Neuronal stem cell (in vitro differentiated cells): ENCODE results near the gene CCDC51.

Experiments used
- DNase-seq: peaks from one replicate; pipeline ENCODE4 v3.0.0-alpha.2; 2013; ENCODE audit warnings: low spot score
- H2AFZ ChIP-seq: one replicate; pipeline ENCODE4 v1.6.1; 2013; ENCODE audit warnings: mild to moderate bottlenecking, low read length, inconsistent platforms
- H2AK5ac ChIP-seq: 2 replicates; pipeline ENCODE4 v1.6.1; 2013; ENCODE audit warnings: low read depth, mild to moderate bottlenecking, inconsistent platforms, low read length, moderate library complexity, mixed read lengths
- H2BK120ac ChIP-seq: 2 replicates; pipeline ENCODE4 v1.6.1; 2013; ENCODE audit warnings: low read depth, mild to moderate bottlenecking, inconsistent platforms, low read length, moderate library complexity, mixed read lengths
- H2BK12ac ChIP-seq: one replicate; pipeline ENCODE4 v1.6.1; 2013; ENCODE audit warnings: low read length, inconsistent platforms
- H2BK15ac ChIP-seq: 2 replicates; pipeline ENCODE4 v1.6.1; 2013; ENCODE audit warnings: mild to moderate bottlenecking, low read length, inconsistent platforms, mixed read lengths
- H2BK5ac ChIP-seq: one replicate; pipeline ENCODE4 v1.6.1; 2013; ENCODE audit warnings: inconsistent platforms, mild to moderate bottlenecking, low read length, moderate library complexity
- H3K14ac ChIP-seq: one replicate; pipeline ENCODE4 v1.6.1; 2013; ENCODE audit warnings: low read length, inconsistent platforms
- H3K18ac ChIP-seq: 2 replicates; pipeline ENCODE4 v1.6.1; 2013; ENCODE audit warnings: low read length, inconsistent platforms
- H3K23ac ChIP-seq: 2 replicates; pipeline ENCODE4 v1.6.1; 2013; ENCODE audit warnings: low read depth, mild to moderate bottlenecking, mixed read lengths, low read length, inconsistent platforms; ENCODE audit not compliant: poor library complexity
- H3K27ac ChIP-seq: replicated peaks from 3 replicates; pipeline ENCODE4 v1.5.1; 2013; ENCODE audit warnings: low read length, inconsistent platforms
- H3K27me3 ChIP-seq, 3 experiments: 2 replicates each; pipeline ENCODE4 v1.6.1; 2013; ENCODE audit warnings: low read length in 3 of 3, mild to moderate bottlenecking in 2 of 3, inconsistent platforms in 1 of 3, low read depth in 1 of 3, mixed read lengths in 1 of 3, moderate library complexity in 1 of 3; ENCODE audit not compliant: control insufficient read depth in 3 of 3, insufficient read depth in 3 of 3
- H3K36me3 ChIP-seq, 2 donors: replicated peaks in 1 of 2; 2 replicates each; pipeline ENCODE4 v1.6.1; 2013; ENCODE audit warnings: low read length in 2 of 2; ENCODE audit not compliant: control insufficient read depth in 2 of 2, insufficient read depth in 2 of 2
- H3K4ac ChIP-seq: 2 replicates; pipeline ENCODE4 v1.6.1; 2013; ENCODE audit warnings: inconsistent platforms, mild to moderate bottlenecking, low read length, moderate library complexity
- H3K4me1 ChIP-seq, 2 donors: 1 replicate in 1 of 2; 2 replicates in 1 of 2; pipeline ENCODE4 v1.6.1; 2013; ENCODE audit warnings: low read length in 2 of 2, low read depth in 1 of 2; ENCODE audit not compliant: control insufficient read depth in 2 of 2, insufficient read depth in 1 of 2
- H3K4me2 ChIP-seq: one replicate; pipeline ENCODE4 v1.6.1; 2013; ENCODE audit warnings: mild to moderate bottlenecking, low read length, inconsistent platforms; ENCODE audit not compliant: insufficient read depth, poor library complexity, severe bottlenecking
- H3K4me3 ChIP-seq, 2 donors: 2 replicates each; pipeline ENCODE4 v1.5.1; 2013; ENCODE audit warnings: low read length in 2 of 2, mild to moderate bottlenecking in 2 of 2, inconsistent platforms in 1 of 2, moderate library complexity in 1 of 2
- H3K79me1 ChIP-seq: one replicate; pipeline ENCODE4 v1.6.1; 2013; ENCODE audit warnings: low read depth, mild to moderate bottlenecking, inconsistent platforms, low read length, moderate library complexity
- H3K9ac ChIP-seq: one replicate; pipeline ENCODE4 v1.6.1; 2013; ENCODE audit warnings: mild to moderate bottlenecking, low read depth, low read length, inconsistent platforms; ENCODE audit not compliant: poor library complexity
- H3K9me3 ChIP-seq, 2 donors: replicated peaks in 1 of 2; 2 replicates each; pipeline versions ENCODE3 to v1.6.1; 2013; ENCODE audit warnings: low read length in 2 of 2, mild to moderate bottlenecking in 2 of 2, inconsistent platforms in 1 of 2, low read depth in 1 of 2, mixed read lengths in 1 of 2, moderate library complexity in 1 of 2; ENCODE audit not compliant: control insufficient read depth in 2 of 2, insufficient read depth in 1 of 2
- H4K8ac ChIP-seq: one replicate; pipeline ENCODE4 v1.6.1; 2013; ENCODE audit warnings: low read depth, mild to moderate bottlenecking, inconsistent platforms, low read length, moderate library complexity
- H4K91ac ChIP-seq: one replicate; pipeline ENCODE4 v1.6.1; 2013; ENCODE audit warnings: low read length, low read depth, mild to moderate bottlenecking, inconsistent platforms; ENCODE audit not compliant: poor library complexity
- WGBS, 2 donors: extraction: QIAGEN DNeasy Blood & Tissue Kit; methylation state at CpG; one replicate each; pipeline ENCODE4 v1.1.7; 2013; ENCODE audit warnings: missing lambda C conversion rate in 2 of 2, mixed read lengths in 1 of 2; ENCODE audit not compliant: insufficient read length in 2 of 2, insufficient replicate concordance in 1 of 2; ENCODE audit errors: extremely low coverage in 2 of 2; 5-methylcytosine and 5-hydroxymethylcytosine counted together

Gene CCDC51

DNA sequence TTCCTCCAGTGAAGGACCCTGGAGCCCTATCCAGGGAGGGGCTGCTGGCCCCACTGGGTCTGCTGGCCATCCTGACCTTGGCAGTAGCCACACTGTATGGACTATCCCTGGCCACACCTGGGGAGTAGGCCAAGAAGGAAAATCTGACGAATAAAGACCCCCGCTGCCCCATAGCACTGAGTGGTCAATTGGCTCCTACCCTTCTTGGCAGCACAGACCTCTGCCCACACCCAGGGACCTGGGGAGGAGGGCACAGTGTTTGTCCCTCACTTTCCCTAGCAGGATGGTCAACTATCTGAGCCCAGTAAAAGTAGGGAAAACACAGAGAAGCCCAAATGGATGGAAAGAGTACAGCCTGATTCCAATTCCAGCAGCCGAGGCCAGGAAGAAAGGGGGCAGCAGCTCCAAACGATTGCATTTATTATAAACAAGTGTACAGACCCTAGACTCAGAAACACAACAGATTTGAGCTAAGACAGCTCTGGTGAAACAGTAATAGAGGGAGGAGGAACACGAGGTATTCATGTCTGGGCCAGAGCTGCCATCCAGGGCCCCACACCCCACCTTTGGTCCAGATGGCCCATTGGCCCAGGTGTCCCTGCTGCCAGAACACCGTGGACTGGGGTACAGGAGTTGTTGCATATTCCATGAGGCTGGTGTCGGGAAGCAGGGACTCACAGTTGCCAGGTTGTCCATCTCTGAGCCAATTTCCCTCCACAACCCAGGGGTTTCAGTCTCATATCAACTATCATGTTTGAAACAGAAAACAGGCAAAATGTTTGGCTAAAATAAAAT is 27.8 kb upstream of the CCDC51 start:
- Histone ChIP-seq H4K91ac (no peak overlapping the region), H2BK5ac (no peak overlapping the region), H3K4me2 (no peak overlapping the region), H3K4me1 (peaks cover 21 to 22% of the 10 kb centered on the region in 2 donors), H2BK12ac (no peak overlapping the region), H3K23ac (peak overlapping the region; percentile 92), H3K27ac (no peak overlapping the region), H3K79me1 (peaks cover 12% of the 10 kb centered on the region), H3K18ac (no peak overlapping the region), H4K8ac (no peak overlapping the region), H2BK120ac (peak overlapping the region; percentile 49), H3K9me3 (no peaks in the 10 kb centered on the region), H2AFZ (no peak overlapping the region), H3K9ac (no peak overlapping the region), H3K4ac (no peak overlapping the region), H3K27me3 (no peaks in the 10 kb centered on the region), H3K4me3 (no peak overlapping the region), H2AK5ac (no peak overlapping the region), H3K36me3 (peaks cover 31 to 50% of the 10 kb centered on the region in 2 donors), H3K14ac (no peak overlapping the region), H2BK15ac (no peak overlapping the region)
- WGBS, 2 donors, result no CpG with 5 or more reads among the region's 7 CpGs
- DNase-seq, result no peak

DNA sequence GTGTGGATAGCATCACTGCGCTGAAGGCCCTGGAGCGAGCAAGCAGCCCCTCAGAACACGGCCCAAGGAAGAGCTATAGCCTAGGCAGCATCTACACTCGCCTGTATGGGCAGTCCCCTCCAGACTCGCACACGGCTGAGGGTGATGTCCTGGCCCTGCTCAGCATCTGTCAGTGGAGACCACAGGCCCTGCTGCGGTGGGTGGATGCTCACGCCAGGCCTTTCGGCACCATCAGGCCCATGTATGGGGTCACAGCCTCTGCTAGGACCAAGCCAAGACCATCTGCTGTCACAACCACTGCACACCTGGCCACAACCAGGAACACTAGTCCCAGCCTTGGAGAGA is 27.2 kb upstream of the CCDC51 start:
- Histone ChIP-seq H4K91ac (peak overlapping the region; percentile 77), H3K36me3 (peaks cover 31 to 50% of the 10 kb centered on the region in 2 donors), H3K9ac (no peak overlapping the region), H2BK5ac (peak overlapping the region; percentile 100), H2BK120ac (peak overlapping the region; percentile 49), H3K4me2 (no peak overlapping the region), H2AFZ (no peak overlapping the region), H3K4ac (peak overlapping the region; percentile 98), H3K27ac (peak overlapping the region; percentile 98), H2BK12ac (no peak overlapping the region), H3K27me3 (no peaks in the 10 kb centered on the region), H3K4me3 (peak overlapping the region in 1 of 2 donors; percentile 51), H3K4me1 (peaks cover 21 to 22% of the 10 kb centered on the region in 2 donors), H3K9me3 (no peaks in the 10 kb centered on the region), H2AK5ac (peak overlapping the region; percentile 98), H3K18ac (peak overlapping the region; percentile 74), H2BK15ac (peak overlapping the region; percentile 90), H4K8ac (no peak overlapping the region), H3K14ac (peak overlapping the region; percentile 1), H3K79me1 (peaks cover 12% of the 10 kb centered on the region), H3K23ac (peak overlapping the region; percentile 92)
- no peak for DNase-seq
- no CpG with 5 or more reads among the region's 9 CpGs for WGBS, 2 donors

DNA sequence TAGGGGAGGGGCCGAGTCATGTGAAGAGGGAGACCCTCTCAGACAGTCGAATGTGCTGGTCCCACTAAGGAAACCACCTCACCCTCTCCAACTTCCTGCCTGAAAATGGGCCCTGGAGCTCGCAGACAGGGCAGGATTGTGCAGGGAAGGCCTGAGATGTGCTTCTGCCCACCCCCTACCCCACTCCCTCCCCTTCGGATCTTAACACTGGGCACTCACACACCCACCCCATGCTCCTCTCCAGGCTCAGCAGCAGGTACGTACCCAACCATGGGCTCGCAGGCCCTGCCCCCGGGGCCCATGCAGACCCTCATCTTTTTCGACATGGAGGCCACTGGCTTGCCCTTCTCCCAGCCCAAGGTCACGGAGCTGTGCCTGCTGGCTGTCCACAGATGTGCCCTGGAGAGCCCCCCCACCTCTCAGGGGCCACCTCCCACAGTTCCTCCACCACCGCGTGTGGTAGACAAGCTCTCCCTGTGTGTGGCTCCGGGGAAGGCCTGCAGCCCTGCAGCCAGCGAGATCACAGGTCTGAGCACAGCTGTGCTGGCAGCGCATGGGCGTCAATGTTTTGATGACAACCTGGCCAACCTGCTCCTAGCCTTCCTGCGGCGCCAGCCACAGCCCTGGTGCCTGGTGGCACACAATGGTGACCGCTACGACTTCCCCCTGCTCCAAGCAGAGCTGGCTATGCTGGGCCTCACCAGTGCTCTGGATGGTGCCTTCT is 26.6 kb upstream of the CCDC51 start:
- peak overlapping the region; percentile 98 for H3K27ac ChIP-seq
- WGBS, 2 donors, result no CpG with 5 or more reads among the region's 19 CpGs
- peak overlapping the region; percentile 98 for H2BK120ac ChIP-seq
- peaks cover 12% of the 10 kb centered on the region for H3K79me1 ChIP-seq
- H3K4me2 ChIP-seq, result no peak overlapping the region
- peak overlapping the region; percentile 70 for H2AFZ ChIP-seq
- H3K27me3 ChIP-seq, result no peaks in the 10 kb centered on the region
- peak overlapping the region; percentile 98 for H3K18ac ChIP-seq
- no peak overlapping the region for H4K8ac ChIP-seq
- peaks cover 21 to 22% of the 10 kb centered on the region in 2 donors for H3K4me1 ChIP-seq
- no peak for DNase-seq
- H3K4ac ChIP-seq, result peak overlapping the region; percentile 98
- H2BK15ac ChIP-seq, result peak overlapping the region; percentile 90
- H4K91ac ChIP-seq, result peak overlapping the region; percentile 97
- H3K9me3 ChIP-seq, result no peaks in the 10 kb centered on the region
- H2BK12ac ChIP-seq, result peak overlapping the region; percentile 91
- H2BK5ac ChIP-seq, result peak overlapping the region; percentile 100
- H3K14ac ChIP-seq, result peak overlapping the region; percentile 94
- H3K9ac ChIP-seq, result peak overlapping the region; percentile 85
- H3K23ac ChIP-seq, result peak overlapping the region; percentile 92
- peak overlapping the region in 1 of 2 donors; percentile 51 for H3K4me3 ChIP-seq
- H3K36me3 ChIP-seq, result peaks cover 31 to 50% of the 10 kb centered on the region in 2 donors
- peak overlapping the region; percentile 98 for H2AK5ac ChIP-seq
